Kidney (tissue), 14 donors: ENCODE results near the gene GIPC3. TPM values are rescaled to one million over a fixed set of nuclear protein-coding genes. Genes with fewer than 3 reads are reported as not detected.

Experiments used
- DNase-seq, 5 donors: peaks; one replicate each; pipeline ENCODE4 v3.0.0-alpha.2; 2013 to 2020
- FAIRE-seq: peaks from 2 replicates; lab custom pipeline; 2012; peaks lifted over from hg19 to GRCh38; lab: Jason Lieb, UNC
- H3K27ac ChIP-seq, 2 donors: one replicate each; pipeline ENCODE4 v1.7.0; 2013; ENCODE audit warnings: low read depth in 2 of 2, low read length in 2 of 2, inconsistent platforms in 1 of 2
- H3K27me3 ChIP-seq: one replicate; pipeline ENCODE4 v1.7.1; 2013; ENCODE audit warnings: low read length, inconsistent platforms; ENCODE audit not compliant: control insufficient read depth, insufficient read depth
- H3K36me3 ChIP-seq, 3 donors: one replicate each; pipeline versions ENCODE4 v1.7.0 to v1.7.1; 2013; ENCODE audit warnings: low read length in 3 of 3, control low read depth in 1 of 3, inconsistent platforms in 1 of 3; ENCODE audit not compliant: insufficient read depth in 3 of 3, control insufficient read depth in 2 of 3
- H3K4me1 ChIP-seq, 3 donors: one replicate each; pipeline versions ENCODE4 v1.7.0 to v1.7.1; 2013; ENCODE audit warnings: low read length in 3 of 3, inconsistent platforms in 1 of 3, low read depth in 1 of 3; ENCODE audit not compliant: control insufficient read depth in 2 of 3, insufficient read depth in 2 of 3
- H3K4me3 ChIP-seq, 3 donors: one replicate each; pipeline versions ENCODE4 v1.7.0 to v1.8.1; 2013; ENCODE audit warnings: low read length in 3 of 3, control low read depth in 1 of 3, inconsistent platforms in 1 of 3
- H3K9ac ChIP-seq, 3 donors: one replicate each; pipeline versions ENCODE4 v1.7.0 to v1.7.1; 2013; ENCODE audit warnings: low read length in 3 of 3, control low read depth in 1 of 3, inconsistent platforms in 1 of 3
- H3K9me3 ChIP-seq, 3 donors: one replicate each; pipeline versions ENCODE4 v1.7.0 to v1.7.1; 2013; ENCODE audit warnings: low read length in 3 of 3, control low read depth in 1 of 3, inconsistent platforms in 1 of 3; ENCODE audit not compliant: control insufficient read depth in 2 of 3, insufficient read depth in 1 of 3
- intact Hi-C: fragments of 100-400 bp; cut with DNase I; formaldehyde crosslinking; loops from one replicate; pipeline ENCODE4 v1.11.1; 2022
- polyA plus RNA-seq: library from polyadenylated mRNA; stranded (reverse); fragments of 350-450 nt; fragmentation: Illumina TruSeq; extraction: RNeasy Lipid Tissue Mini Kit (QIAGEN cat#74804); gene quantifications from one replicate; pipeline ENCODE4 v1.2.3, GENCODE V29; 2014; ENCODE audit warnings: low read depth, low replicate concordance; ENCODE audit not compliant: insufficient read depth
- total RNA-seq: library from RNA; stranded (reverse); fragmentation: NEBNext Ultra II Directional; extraction: Animal tissue kit (Norgen Biotek cat#: 25700); gene quantifications from one replicate; pipeline ENCODE4 v1.2.1, GENCODE V29; 2021
- TF ChIP-seq, protein P1 (sequence below): IDR thresholded peaks from 3 replicates; pipeline ENCODE4 v1.5.1; 2012; ENCODE audit warnings: mild to moderate bottlenecking, moderate library complexity, borderline replicate concordance; ENCODE audit not compliant: insufficient read depth; ENCODE audit errors: extremely low read depth
- donor health status: control.
- donor health status: control.
- donor health status: control.
- donor health status: control.
- donor health status: control.
- donor health status: DM: yes; HTN: yes; CAD: no.
- donor health status: Normal renal cell carcinoma (clear cell type).

The GIPC3 gene
- total and polyA plus RNA-seq, 2 donors from 2014 or later: 2.1 TPM

DNA sequence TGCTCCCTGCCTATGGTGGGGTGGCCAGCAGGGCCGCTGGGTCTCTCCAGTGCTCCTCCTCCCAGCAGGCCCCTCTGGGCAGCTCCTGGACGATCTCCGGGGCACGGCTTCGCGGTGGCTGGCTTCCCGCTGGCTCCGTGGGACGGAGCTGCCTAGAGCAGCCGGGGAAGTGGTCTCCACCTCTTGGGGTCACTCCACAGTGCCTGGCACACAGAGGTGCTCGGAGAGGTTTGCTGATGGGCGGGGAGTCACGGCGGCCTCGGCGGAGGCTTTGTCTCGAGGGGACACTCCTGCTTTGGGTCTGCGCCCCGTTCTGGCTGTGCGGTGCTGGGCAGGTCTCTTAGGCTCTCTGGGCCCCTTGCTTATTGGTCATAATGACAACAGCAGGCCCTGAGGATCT, 51.2 kb downstream of the GIPC3 start:
- no peak overlapping the region for H3K9ac ChIP-seq
- no peak overlapping the region for H3K27ac ChIP-seq
- no peaks in the 10 kb centered on the region for H3K4me1 ChIP-seq
- intact Hi-C loops: no loop called here
- FAIRE-seq (no peak), DNase-seq (no peak)
- no peaks in the 10 kb centered on the region for H3K9me3 ChIP-seq
- H3K36me3 ChIP-seq: peaks cover 0 to 4% (median 4%) of the 10 kb centered on the region in 3 donors
- H3K4me3 ChIP-seq: no peak overlapping the region
- no peaks in the 10 kb centered on the region for H3K27me3 ChIP-seq
- TF ChIP-seq, protein P1, sequence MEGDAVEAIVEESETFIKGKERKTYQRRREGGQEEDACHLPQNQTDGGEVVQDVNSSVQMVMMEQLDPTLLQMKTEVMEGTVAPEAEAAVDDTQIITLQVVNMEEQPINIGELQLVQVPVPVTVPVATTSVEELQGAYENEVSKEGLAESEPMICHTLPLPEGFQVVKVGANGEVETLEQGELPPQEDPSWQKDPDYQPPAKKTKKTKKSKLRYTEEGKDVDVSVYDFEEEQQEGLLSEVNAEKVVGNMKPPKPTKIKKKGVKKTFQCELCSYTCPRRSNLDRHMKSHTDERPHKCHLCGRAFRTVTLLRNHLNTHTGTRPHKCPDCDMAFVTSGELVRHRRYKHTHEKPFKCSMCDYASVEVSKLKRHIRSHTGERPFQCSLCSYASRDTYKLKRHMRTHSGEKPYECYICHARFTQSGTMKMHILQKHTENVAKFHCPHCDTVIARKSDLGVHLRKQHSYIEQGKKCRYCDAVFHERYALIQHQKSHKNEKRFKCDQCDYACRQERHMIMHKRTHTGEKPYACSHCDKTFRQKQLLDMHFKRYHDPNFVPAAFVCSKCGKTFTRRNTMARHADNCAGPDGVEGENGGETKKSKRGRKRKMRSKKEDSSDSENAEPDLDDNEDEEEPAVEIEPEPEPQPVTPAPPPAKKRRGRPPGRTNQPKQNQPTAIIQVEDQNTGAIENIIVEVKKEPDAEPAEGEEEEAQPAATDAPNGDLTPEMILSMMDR: no peak

DNA sequence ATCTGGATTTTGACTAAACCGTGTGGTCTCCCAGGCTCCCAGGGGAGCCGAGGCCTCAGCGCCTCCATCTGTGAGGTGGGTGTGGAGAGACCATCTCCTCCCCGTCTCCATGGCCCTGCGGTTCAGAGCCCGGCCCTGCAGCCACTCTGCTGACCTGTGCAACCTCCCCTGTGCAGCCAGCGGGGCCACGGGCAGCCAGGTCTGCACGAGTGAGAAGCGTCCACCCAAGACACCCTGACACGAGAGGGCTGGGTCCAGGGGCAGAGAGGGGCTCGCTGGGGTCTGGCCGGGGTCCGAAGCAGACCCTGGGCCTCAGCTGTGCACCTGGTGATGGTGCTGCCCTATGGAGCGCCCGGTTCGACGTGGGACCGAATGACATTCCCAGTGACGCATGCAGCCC, 51.7 kb downstream of the GIPC3 start:
- no peak overlapping the region for H3K4me3 ChIP-seq
- H3K9ac ChIP-seq: no peak overlapping the region
- DNase-seq (no peak), FAIRE-seq (no peak)
- H3K9me3 ChIP-seq: no peaks in the 10 kb centered on the region
- H3K4me1 ChIP-seq: no peaks in the 10 kb centered on the region
- H3K36me3 ChIP-seq: peaks cover 0 to 4% (median 4%) of the 10 kb centered on the region in 3 donors
- no peak overlapping the region for H3K27ac ChIP-seq
- TF ChIP-seq, protein P1: no peak
- no peaks in the 10 kb centered on the region for H3K27me3 ChIP-seq
- intact Hi-C loops: no loop called here

DNA sequence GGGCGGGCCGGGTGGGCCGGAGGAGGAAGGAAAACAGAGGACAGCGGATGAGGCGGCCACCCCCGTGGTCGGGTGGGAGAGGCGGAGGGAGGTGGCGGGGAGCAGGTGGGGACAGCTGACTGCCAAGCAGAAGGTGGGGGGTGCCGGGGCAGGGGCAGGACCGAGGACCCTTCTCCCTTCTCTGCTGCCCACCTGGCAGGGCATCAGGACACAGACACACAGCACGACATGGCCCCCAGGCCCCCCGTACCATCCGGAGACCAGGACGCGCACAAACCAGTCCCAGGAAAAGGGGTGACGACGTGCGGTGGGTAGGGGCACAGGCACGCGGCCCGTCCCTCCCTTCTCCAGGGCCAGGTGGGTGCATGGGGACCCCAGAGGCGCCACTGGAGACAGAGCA, 52.3 kb downstream of the GIPC3 start:
- H3K36me3 ChIP-seq: peaks cover 0 to 4% (median 4%) of the 10 kb centered on the region in 3 donors
- no peak overlapping the region for H3K27ac ChIP-seq
- intact Hi-C loops: no loop called here
- no peaks in the 10 kb centered on the region for H3K4me1 ChIP-seq
- H3K4me3 ChIP-seq: no peak overlapping the region
- no peaks in the 10 kb centered on the region for H3K27me3 ChIP-seq
- H3K9me3 ChIP-seq: no peaks in the 10 kb centered on the region
- DNase-seq (no peak), FAIRE-seq (no peak)
- no peak overlapping the region for H3K9ac ChIP-seq
- TF ChIP-seq, protein P1: no peak
